Testis (tissue), 2 donors: ENCODE data around the gene SPRED1.

ENCODE experiments used
- POLR2A ChIP-seq: fragments of 450-650 bp; IDR thresholded peaks from one replicate; pipeline ENCODE4 v1.6.1; 2017; ENCODE audit warnings: antibody characterized with exemption, mild to moderate bottlenecking, moderate library complexity
- TF ChIP-seq, protein P1 (sequence below), 3 experiments: fragments of 450-650 bp in 2 of 3; fragments of 200-600 bp in 1 of 3; sonication (generic) in 1 of 3; IDR thresholded peaks; one replicate each; pipeline ENCODE4 v1.5.1; 2016 to 2019; ENCODE audit warnings: antibody characterized with exemption in 3 of 3, mild to moderate bottlenecking in 2 of 3, moderate library complexity in 1 of 3

DNA sequence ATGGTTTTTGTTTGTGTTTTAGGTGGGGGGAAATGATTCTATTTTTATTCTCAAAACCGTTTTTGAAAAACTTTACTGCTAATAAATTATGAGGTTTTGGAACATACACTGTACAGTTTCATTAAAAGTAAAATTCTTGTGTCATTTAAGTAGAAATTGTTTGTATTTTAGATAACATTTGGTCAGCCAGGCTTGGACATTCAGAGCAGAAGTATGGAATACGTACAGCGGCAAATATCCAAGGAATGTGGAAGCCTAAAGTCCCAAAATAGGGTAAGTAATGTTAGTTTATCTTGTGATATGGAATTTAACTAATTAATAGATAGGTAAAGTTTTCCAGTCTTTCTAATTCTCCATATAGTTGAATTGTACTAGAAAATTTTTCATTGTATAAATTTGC, 96.6 kb downstream of the SPRED1 start:
- TF ChIP-seq, protein P1, sequence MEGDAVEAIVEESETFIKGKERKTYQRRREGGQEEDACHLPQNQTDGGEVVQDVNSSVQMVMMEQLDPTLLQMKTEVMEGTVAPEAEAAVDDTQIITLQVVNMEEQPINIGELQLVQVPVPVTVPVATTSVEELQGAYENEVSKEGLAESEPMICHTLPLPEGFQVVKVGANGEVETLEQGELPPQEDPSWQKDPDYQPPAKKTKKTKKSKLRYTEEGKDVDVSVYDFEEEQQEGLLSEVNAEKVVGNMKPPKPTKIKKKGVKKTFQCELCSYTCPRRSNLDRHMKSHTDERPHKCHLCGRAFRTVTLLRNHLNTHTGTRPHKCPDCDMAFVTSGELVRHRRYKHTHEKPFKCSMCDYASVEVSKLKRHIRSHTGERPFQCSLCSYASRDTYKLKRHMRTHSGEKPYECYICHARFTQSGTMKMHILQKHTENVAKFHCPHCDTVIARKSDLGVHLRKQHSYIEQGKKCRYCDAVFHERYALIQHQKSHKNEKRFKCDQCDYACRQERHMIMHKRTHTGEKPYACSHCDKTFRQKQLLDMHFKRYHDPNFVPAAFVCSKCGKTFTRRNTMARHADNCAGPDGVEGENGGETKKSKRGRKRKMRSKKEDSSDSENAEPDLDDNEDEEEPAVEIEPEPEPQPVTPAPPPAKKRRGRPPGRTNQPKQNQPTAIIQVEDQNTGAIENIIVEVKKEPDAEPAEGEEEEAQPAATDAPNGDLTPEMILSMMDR (IDR thresholded peaks at IDR 0.05): no peak
- no peak for TF ChIP-seq POLR2A
